Spleen (tissue), 11 donors: ENCODE data around the gene MED29. TPM values are rescaled to one million over a fixed set of nuclear protein-coding genes. Genes with fewer than 3 reads are reported as not detected.

Source experiments
- DNase-seq: peaks from one replicate; pipeline ENCODE4 v3.0.0-alpha.2; 2020
- H3K27ac ChIP-seq, 8 donors: fragments of 200-600 bp; sonication (generic) in 7 of 8; 1 replicate in 4 of 8; 2 replicates in 4 of 8; pipeline versions ENCODE4 v1.5.0 to v1.8.0; 2016 to 2021; ENCODE audit warnings: inconsistent platforms in 4 of 8, mild to moderate bottlenecking in 4 of 8, moderate library complexity in 1 of 8
- H3K27me3 ChIP-seq, 7 donors: fragments of 200-600 bp; sonication (generic) in 6 of 7; replicated peaks in 1 of 7; 1 replicate in 4 of 7; 2 replicates in 3 of 7; pipeline versions ENCODE4 v1.5.0 to v1.8.0; 2016 to 2021; ENCODE audit warnings: inconsistent platforms in 3 of 7, mild to moderate bottlenecking in 1 of 7
- H3K36me3 ChIP-seq, 6 donors: fragments of 200-600 bp; sonication (generic) in 5 of 6; 1 replicate in 4 of 6; 2 replicates in 2 of 6; pipeline versions ENCODE4 v1.5.0 to v1.8.0; 2016 to 2021; ENCODE audit warnings: inconsistent platforms in 2 of 6
- H3K4me1 ChIP-seq, 6 donors: fragments of 200-600 bp; sonication (generic) in 5 of 6; 1 replicate in 3 of 6; 2 replicates in 3 of 6; pipeline versions ENCODE4 v1.5.0 to v1.8.0; 2016 to 2021; ENCODE audit warnings: inconsistent platforms in 3 of 6
- H3K4me3 ChIP-seq, 8 donors: fragments of 200-600 bp; sonication (generic) in 7 of 8; 1 replicate in 4 of 8; 2 replicates in 4 of 8; pipeline versions ENCODE4 v1.5.0 to v1.8.0; 2016 to 2021; ENCODE audit warnings: inconsistent platforms in 4 of 8, mild to moderate bottlenecking in 4 of 8, moderate library complexity in 2 of 8
- H3K9me3 ChIP-seq, 8 donors: fragments of 200-600 bp; sonication (generic) in 7 of 8; 1 replicate in 4 of 8; 2 replicates in 4 of 8; pipeline versions ENCODE4 v1.5.0 to v1.8.0; 2016 to 2021; ENCODE audit warnings: inconsistent platforms in 4 of 8
- CTCF ChIP-seq, 11 experiments: fragments of 200-600 bp in 7 of 11; fragments of 450-650 bp in 4 of 11; sonication (generic) in 4 of 11; IDR thresholded peaks in 8 of 11; conservative IDR thresholded peaks in 3 of 11; 1 replicate in 7 of 11; 2 replicates in 4 of 11; pipeline versions ENCODE4 v1.4.0 to v1.8.0; 2016 to 2021; ENCODE audit warnings: antibody characterized with exemption in 11 of 11, inconsistent platforms in 4 of 11, mild to moderate bottlenecking in 1 of 11
- POLR2A ChIP-seq, 3 donors: fragments of 450-650 bp; IDR thresholded peaks; one replicate each; pipeline ENCODE4 v1.5.1; 2017; ENCODE audit warnings: antibody characterized with exemption in 3 of 3, mild to moderate bottlenecking in 1 of 3
- POLR2AphosphoS5 ChIP-seq, 3 donors: sonication (generic); formaldehyde crosslinking; IDR thresholded peaks; one replicate each; pipeline ENCODE4 v1.5.1; 2017; ENCODE audit warnings: antibody characterized with exemption in 3 of 3
- WGBS, 5 donors: extraction: QIAGEN DNeasy Blood & Tissue Kit in 3 of 5; methylation state at CpG; one replicate each; pipeline versions ENCODE4 v1.1.5 to v1.1.7; 2013 to 2018; 5-methylcytosine and 5-hydroxymethylcytosine counted together
- intact Hi-C: fragments of 100-400 bp; cut with DNase I; formaldehyde crosslinking; loops from one replicate; pipeline ENCODE4 v1.15.0; 2023; ENCODE audit warnings: low total_unique reads
- polyA plus RNA-seq, 3 donors: library from polyadenylated mRNA; stranded (reverse); fragments of 200-250 nt; gene quantifications; one replicate each; pipeline ENCODE4 v1.2.1, GENCODE V29; 2013
- total RNA-seq, 7 donors: library from RNA; depleted of rRNA in 3 of 7; stranded (reverse); fragments of >200 nt in 3 of 7; fragmentation: NEBNext Ultra II Directional in 4 of 7; extraction: Animal tissue kit (Norgen Biotek cat#: 25700) in 4 of 7; gene quantifications; one replicate each; pipeline versions ENCODE4 v1.1.0 to v1.2.1, GENCODE V29; 2016 to 2021
- donor health status: healthy with polysubstance abuse.
- donor health status: DM: no; HTN: no; CAD: no; lungs with moderate emphysema.
- donor health status: DM: no; HTN: no; CAD: no.
- donor health status: Bipolar disorder and iron deficiency.
- donor health status: healthy.
- donor health status: DM: no; HTN: no; CAD: no.
- donor health status: DM: yes; HTN: yes; CAD: no.

Gene MED29
- total and polyA plus RNA-seq, 10 donors: 15.5 to 45.7 (median 30.4) TPM

DNA sequence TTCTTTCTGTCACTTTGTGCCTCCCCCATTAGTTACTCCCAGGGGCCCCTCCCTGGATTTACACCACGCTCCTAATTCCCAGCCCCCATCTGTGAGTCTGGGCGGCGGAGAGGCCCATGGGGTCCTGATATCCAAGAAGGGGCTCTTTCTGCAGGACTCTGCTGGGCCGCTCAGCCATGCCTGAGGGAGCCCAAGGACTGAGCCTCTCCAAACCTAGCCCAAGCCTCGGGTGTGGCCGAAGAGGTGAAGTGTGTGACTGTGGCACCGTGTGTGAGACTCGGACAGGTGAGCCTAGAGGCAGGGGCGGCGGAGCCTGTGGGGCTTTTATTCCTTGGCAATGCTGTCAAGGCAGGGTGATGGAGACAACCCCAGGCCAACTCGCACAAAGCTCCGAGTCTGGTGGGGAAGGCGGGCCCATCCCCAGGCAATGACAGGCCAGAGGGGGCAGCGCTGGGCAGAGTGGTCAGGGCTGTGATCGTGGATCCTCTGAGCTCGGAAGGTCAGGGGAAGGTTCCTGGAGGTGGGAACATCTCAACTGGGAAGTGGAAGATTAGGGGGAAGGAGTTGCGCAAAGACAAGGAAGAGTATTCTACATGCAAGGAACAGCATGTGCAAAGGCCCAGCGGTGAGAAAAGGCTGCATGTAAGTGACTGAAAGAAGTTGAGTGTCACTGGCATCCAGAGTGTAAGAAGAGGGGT, 22.9 kb downstream of the MED29 start:
- Histone ChIP-seq H3K9me3 (no peaks in the 10 kb centered on the region), H3K27me3 (peaks cover 0 to 4% (median 0%) of the 10 kb centered on the region in 7 donors), H3K4me1 (peaks cover 22 to 79% (median 49%) of the 10 kb centered on the region in 6 donors), H3K27ac (peak overlapping the region; percentile 91 to 100 (median 99)), H3K4me3 (peak overlapping the region; percentile 60 to 98 (median 74)), H3K36me3 (peaks cover 0 to 46% (median 13%) of the 10 kb centered on the region in 6 donors)
- 51 to 77% (median 60%) methylated on average over 16 to 18 of the region's 18 CpGs for WGBS, 5 donors
- intact Hi-C loops: loop anchor here (10.0 kb wide), 1 partner anchor 69 kb away; the partner anchor contains the start of gene SAMD4B
- TF ChIP-seq POLR2AphosphoS5 (IDR thresholded peaks at IDR 0.05) (peak in 2 of 3 donors; percentile 17 to 22), CTCF (IDR thresholded peaks at IDR 0.05 in 8 of 11, conservative IDR thresholded peaks at IDR 0.05 in 3 of 11) (peak in 1 of 11 experiments; percentile 17), POLR2A (IDR thresholded peaks at IDR 0.05) (no peak)
- DNase-seq: peak; percentile 87

GRCh38 chr19:39415111-39416046, 24.2 kb downstream of the MED29 start:
- Histone ChIP-seq H3K27me3 (peaks cover 0 to 4% (median 0%) of the 10 kb centered on the region in 7 donors), H3K27ac (peak overlapping the region in 7 of 8 donors; percentile 38 to 100 (median 99)), H3K36me3 (peaks cover 0 to 56% (median 24%) of the 10 kb centered on the region in 6 donors), H3K4me1 (peaks cover 20 to 68% (median 40%) of the 10 kb centered on the region in 6 donors), H3K4me3 (peak overlapping the region in 7 of 8 donors; percentile 4 to 98 (median 73)), H3K9me3 (no peaks in the 10 kb centered on the region)
- TF ChIP-seq CTCF (IDR thresholded peaks at IDR 0.05 in 8 of 11, conservative IDR thresholded peaks at IDR 0.05 in 3 of 11) (no peak), POLR2A (IDR thresholded peaks at IDR 0.05) (no peak), POLR2AphosphoS5 (IDR thresholded peaks at IDR 0.05) (peak in 1 of 3 donors; percentile 58)
- intact Hi-C loops: loop anchor here (10.0 kb wide), 1 partner anchor 71 kb away; the partner anchor contains the start of gene SAMD4B
- WGBS, 5 donors: 74 to 82% (median 80%) methylated on average over 35 of the region's 35 CpGs
- no peak for DNase-seq

- DNase-seq: no peak
- Histone ChIP-seq H3K9me3 (no peaks in the 10 kb centered on the region), H3K27ac (peak overlapping the region in 5 of 8 donors; percentile 38 to 100 (median 99)), H3K27me3 (peaks cover 0 to 4% (median 0%) of the 10 kb centered on the region in 7 donors), H3K36me3 (peaks cover 0 to 66% (median 34%) of the 10 kb centered on the region in 6 donors), H3K4me3 (peak overlapping the region in 2 of 8 donors; percentile 73 to 96), H3K4me1 (peaks cover 10 to 58% (median 30%) of the 10 kb centered on the region in 6 donors)
- intact Hi-C loops: loop anchor here (10.0 kb wide), 1 partner anchor 72 kb away; the partner anchor contains the start of gene SAMD4B
- 76 to 84% (median 80%) methylated on average over 22 to 27 of the region's 27 CpGs for WGBS, 5 donors
- peak in 1 of 3 donors; percentile 60 for TF ChIP-seq POLR2AphosphoS5 (IDR thresholded peaks at IDR 0.05)
- TF ChIP-seq CTCF (IDR thresholded peaks at IDR 0.05 in 8 of 11, conservative IDR thresholded peaks at IDR 0.05 in 3 of 11): no peak
Measured at GRCh38 chr19:39416152-39417120, 25.3 kb downstream of the MED29 start.
